Measurements from ENCODE around the gene MAPRE2.

MAPRE2 gene

DNA sequence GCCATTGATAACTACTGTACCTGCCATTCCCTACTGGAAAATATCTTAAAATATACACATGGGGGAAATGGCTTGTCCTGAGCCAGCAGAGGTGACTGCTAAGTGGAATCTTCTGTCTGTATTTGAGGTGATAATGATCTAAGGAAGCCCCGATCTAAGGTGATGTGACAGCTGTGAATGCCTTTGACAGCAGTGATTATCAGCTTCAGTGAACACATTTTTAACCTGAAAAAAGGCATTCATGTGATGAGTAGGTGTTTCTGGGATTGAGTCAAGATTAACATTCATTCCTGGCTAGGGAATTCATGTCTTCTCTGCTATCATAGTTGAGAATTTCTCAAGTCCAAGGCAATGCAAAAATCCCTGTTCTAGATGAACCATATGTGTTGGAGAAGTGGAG is 9.1 kb upstream of the MAPRE2 start:
- no peak overlapping the region for H3K4me3 ChIP-seq (ENCODE audit: low read depth, low read length)

- no peak overlapping the region for H3K4me3 ChIP-seq (ENCODE audit: low read depth, low read length)
Measured at GRCh38 chr18:35038029-35038428, 3.2 kb upstream of the MAPRE2 start.

- H3K4me3 ChIP-seq (ENCODE audit: low read depth, low read length): no peak overlapping the region
Measured at GRCh38 chr18:35038881-35039491, 2.2 kb upstream of the MAPRE2 start.

DNA sequence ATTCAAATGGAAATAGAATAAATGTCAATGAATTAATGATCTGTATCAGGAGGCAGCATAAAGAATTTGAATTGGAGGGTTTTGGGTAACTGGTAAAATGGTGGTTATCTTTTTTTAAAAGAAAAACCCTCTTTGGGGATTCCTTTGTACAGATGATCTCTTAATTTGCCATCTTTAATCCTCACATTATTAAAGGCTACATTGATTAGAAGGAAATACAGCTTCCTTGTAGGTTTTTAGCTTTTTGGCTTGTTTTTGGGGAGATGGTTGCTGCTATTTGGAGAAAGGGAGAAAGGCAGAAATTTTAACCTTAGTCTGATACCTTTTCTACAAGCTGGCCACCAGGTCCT is 600 bp upstream of the MAPRE2 start:
- peak overlapping the region; percentile 96 for H3K4me3 ChIP-seq (ENCODE audit: low read depth, low read length)

GRCh38 chr18:35041815-35042387 is 688 bp downstream of the MAPRE2 start:
- peak overlapping the region; percentile 96 for H3K4me3 ChIP-seq (ENCODE audit: low read depth, low read length)

DNA sequence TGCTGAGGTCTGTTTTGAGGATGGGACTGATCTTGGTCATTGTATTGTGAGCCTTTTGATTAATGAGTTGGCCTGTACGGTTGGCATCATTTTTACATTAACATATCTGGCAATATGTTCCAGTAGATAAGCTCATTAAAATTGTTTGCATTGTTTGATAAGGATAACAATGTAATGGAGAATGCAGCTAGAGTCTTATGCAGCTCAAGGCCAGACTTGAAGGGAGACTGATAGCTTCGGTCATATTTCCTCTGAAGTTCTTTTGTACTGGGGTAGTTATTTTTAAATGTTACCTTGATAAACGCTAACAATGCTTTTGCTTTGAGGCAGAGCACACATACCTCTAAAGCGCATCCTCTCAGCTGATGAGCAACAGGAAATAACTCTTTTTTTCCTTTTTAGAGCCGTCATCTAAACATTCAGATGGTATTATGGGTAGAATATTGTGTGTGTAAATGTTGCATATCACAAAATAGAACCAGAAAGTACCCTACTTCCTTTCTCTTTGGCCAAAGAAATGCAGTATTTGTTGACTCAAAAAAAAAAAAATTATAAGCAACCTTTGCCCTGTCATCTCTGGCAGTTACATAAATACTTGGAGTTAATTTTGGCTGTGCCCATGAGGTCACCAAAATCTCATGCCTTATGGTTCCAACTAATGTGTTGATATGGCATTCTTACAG is 1.3 kb downstream of the MAPRE2 start:
- H3K4me3 ChIP-seq (ENCODE audit: low read depth, low read length): peak overlapping the region; percentile 96

DNA sequence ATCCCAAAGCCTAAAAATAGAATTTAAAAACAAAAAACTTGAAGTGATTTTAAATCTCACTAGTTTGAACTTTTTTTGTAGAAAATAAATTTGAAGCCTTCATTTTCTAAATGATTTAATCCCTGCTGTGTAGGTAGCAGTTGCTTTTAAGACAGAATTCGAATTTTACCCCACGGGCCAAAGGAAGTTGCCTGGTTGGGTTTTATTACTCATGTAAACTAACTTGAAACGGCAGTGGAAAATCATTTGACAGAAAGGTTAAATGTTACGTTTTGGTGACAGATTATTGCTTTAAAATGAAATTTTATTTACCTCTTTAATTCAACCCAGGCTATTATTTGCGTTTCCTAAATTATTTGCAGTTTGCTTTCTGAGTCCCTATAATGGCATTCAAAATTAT is 2.0 kb downstream of the MAPRE2 start:
- H3K4me3 ChIP-seq (ENCODE audit: low read depth, low read length): no peak overlapping the region

- H3K4me3 ChIP-seq (ENCODE audit: low read depth, low read length): no peak overlapping the region
Measured at GRCh38 chr18:35045121-35045520, 3.9 kb downstream of the MAPRE2 start.

- H3K4me3 ChIP-seq (ENCODE audit: low read depth, low read length): no peak overlapping the region
Measured at GRCh38 chr18:35045806-35046205, 4.6 kb downstream of the MAPRE2 start.

- no peak overlapping the region for H3K4me3 ChIP-seq (ENCODE audit: low read depth, low read length)
Measured at GRCh38 chr18:35047697-35048292, 6.6 kb downstream of the MAPRE2 start.

GRCh38 chr18:35049111-35050027 is 8.2 kb downstream of the MAPRE2 start:
- no peak overlapping the region for H3K4me3 ChIP-seq (ENCODE audit: low read depth, low read length)

DNA sequence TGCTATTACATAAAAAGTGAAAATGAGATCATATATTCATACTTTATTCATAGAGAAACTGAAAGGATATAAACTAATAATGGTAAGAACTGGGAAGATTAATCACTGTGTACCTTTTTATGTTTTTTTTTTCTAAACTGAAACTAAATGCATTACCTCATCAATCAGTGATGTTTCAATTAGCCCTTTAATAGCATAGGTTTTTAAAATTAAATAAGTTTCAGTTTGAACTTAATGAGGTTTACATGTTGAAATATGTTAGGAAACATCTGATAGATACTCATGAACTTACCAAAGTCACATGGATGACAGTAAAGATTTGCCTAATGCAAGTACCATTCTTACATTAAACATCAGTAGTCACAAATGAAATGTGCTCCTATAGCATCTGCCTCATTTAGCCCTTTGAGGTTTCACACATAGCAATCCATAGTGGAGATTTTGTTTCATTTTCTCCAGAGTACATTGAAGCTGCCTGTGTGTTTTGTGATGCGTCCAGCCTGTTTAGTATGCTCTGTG is 8.9 kb downstream of the MAPRE2 start:
- no peak overlapping the region for H3K4me3 ChIP-seq (ENCODE audit: low read depth, low read length)

GRCh38 chr18:35050705-35051195 is 9.5 kb downstream of the MAPRE2 start:
- no peak overlapping the region for H3K4me3 ChIP-seq (ENCODE audit: low read depth, low read length)

- no peak overlapping the region for H3K4me3 ChIP-seq (ENCODE audit: low read depth, low read length)
Measured at GRCh38 chr18:35051641-35052377, 10.6 kb downstream of the MAPRE2 start.

DNA sequence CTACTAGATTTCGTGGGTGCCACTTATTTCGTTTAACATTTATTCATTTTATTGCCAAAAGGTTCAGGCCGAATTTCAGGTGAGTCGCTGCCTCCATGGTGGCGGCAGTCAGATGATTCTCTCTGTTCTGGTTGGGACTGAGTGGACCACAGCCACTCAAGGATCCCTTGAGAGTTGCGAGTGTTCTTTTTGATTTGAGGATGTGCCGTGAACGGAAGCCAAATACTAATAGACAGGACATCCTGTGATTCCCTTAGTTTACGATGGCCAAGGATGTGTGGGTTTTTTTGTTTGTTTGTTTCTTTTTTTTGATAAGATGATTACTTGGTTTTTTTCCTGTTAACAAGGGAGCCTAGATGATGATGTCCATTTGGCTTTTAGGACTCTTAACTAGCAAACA is 13.2 kb downstream of the MAPRE2 start:
- no peak overlapping the region for H3K4me3 ChIP-seq (ENCODE audit: low read depth, low read length)

DNA sequence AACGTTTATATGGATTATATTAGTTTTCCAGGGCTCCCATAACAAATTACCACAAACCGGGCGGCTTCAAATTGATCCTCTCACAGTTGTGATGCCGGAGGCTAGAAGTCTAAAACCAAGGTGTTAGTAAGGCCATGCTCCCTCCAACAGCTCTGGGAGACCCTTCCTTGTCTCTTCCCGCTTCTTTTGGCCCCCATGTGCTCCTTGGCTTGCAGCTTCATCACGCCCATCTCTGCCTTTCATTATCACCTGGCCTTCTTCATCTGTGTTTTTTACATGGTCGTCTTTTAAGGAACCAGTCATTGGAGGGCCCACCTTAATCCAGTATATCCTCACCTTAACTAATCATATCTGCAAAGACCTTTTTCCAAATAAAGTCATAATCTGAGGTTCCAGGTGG is 13.9 kb downstream of the MAPRE2 start:
- H3K4me3 ChIP-seq (ENCODE audit: low read depth, low read length): no peak overlapping the region

DNA sequence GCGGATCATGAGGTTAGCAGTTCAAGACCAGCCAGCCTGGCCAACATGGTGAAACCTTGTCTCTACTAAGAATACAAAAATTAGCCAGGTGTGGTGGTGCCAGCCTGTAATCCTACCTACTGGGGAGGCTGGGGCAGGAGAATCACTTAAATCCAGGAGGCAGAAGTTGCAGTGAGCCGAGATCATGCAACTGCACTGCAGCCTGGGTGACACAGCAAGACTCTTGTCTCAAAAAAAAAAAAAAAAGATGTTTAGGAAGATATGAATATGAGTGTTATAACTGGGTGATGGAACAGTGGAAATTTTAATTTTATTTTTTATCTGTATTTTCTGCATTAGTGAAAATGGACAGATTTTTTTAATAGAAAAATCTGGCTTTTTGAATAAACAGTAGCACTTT is 14.5 kb downstream of the MAPRE2 start:
- no peak overlapping the region for H3K4me3 ChIP-seq (ENCODE audit: low read depth, low read length)

- no peak overlapping the region for H3K4me3 ChIP-seq (ENCODE audit: low read depth, low read length)
Measured at GRCh38 chr18:35059280-35059927, 18.2 kb downstream of the MAPRE2 start.

DNA sequence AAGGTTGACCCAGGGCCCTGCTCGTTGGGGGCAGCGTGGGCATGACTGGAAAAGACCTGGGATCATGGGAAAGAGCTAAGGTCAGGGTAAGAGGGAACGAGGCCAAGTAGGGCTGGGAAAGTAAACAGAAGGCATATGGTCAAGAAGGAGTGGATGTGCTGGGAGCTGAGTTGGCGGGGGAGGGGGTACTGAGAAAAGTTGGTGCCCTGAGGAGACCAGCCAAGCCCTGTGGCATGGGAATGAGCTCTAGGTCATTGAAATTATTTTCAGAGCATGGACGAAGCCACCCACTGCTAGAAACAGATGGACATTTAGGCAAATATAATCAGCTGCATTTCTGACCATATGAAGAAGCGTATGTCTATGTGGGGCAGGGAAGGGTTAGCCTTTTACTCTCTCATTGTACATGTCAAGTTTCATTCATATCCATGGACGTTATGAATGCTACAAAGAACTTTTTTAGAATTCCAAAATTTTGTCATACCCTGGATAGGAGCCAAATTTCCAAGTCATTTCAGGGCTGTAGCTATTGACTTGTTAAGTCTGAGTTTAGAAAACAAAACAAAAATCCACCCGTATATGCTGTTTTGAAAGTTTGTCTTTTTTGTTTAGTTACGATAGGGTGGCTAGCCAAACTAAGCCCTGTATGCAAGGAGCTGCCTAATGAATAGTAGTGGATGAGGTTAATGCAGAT is 19.1 kb downstream of the MAPRE2 start:
- H3K4me3 ChIP-seq (ENCODE audit: low read depth, low read length): no peak overlapping the region

All from iPS-11a (cell line).